GM12878 (cell line): ENCODE results near the gene GABRB1. TPM values are rescaled to one million over a fixed set of nuclear protein-coding genes. Genes with fewer than 3 reads are reported as not detected.

Source experiments
- ATAC-seq: fragments of 200-7000 bp; cut with Tn5 transposase; 3 replicates; pipeline ENCODE4 v1.9.1; 2020; ENCODE audit warnings: mild to moderate bottlenecking, moderate library complexity
- BruUV-seq: library from RNA; stranded (reverse); fragments of 400-500 nt; replicated peaks from 2 replicates; lab custom pipeline; 2021; lab: Mats Ljungman, UMichigan
- CTCF ChIA-PET: fragments of 300-600 bp; sonication (Branson Sonifier 250); formaldehyde crosslinking; extraction: SDS; loops from one replicate; lab custom pipeline; 2021; ENCODE audit warnings: inconsistent platforms; lab: Yijun Ruan, JAX
- POLR2A ChIA-PET: fragments of 350-600 bp; formaldehyde crosslinking; extraction: SDS; loops from one replicate; lab custom pipeline; 2021; ENCODE audit warnings: inconsistent platforms; lab: Charles Lee
- RAD21 ChIA-PET: fragments of 300-600 bp; sonication (Branson Sonifier 250); formaldehyde crosslinking; loops from one replicate; lab custom pipeline; 2023; ENCODE audit warnings: antibody characterized with exemption; ENCODE audit not compliant: unreplicated experiment; lab: Charles Lee
- SMC1A ChIA-PET: fragments of 300-600 bp; sonication (Branson Sonifier 250); formaldehyde crosslinking; loops from one replicate; lab custom pipeline; 2023; ENCODE audit not compliant: unreplicated experiment, uncharacterized antibody; lab: Charles Lee
- DNase-seq: peaks from one replicate; pipeline ENCODE4 v3.0.0-alpha.2; 2011; ENCODE audit warnings: low read depth, low spot score
- FAIRE-seq: peaks from 3 replicates; lab custom pipeline; 2011; peaks lifted over from hg19 to GRCh38; lab: Jason Lieb, UNC
- H2AFZ ChIP-seq: 2 replicates; pipeline ENCODE4 v1.6.0; 2011; ENCODE audit warnings: low read depth, low read length, control low read depth; ENCODE audit not compliant: control insufficient read depth
- H3K27ac ChIP-seq: 2 replicates; pipeline ENCODE4 v1.5.1; 2011; ENCODE audit warnings: control low read depth; ENCODE audit not compliant: control insufficient read depth, insufficient read depth
- H3K27me3 ChIP-seq, 2 experiments: replicated peaks in 1 of 2; 2 replicates each; pipeline versions ENCODE4 v1.6.0 to v1.6.1; 2011; ENCODE audit warnings: low read length in 1 of 2; ENCODE audit not compliant: control insufficient read depth in 2 of 2, insufficient read depth in 2 of 2
- H3K36me3 ChIP-seq, 2 experiments: 2 replicates each; pipeline ENCODE4 v1.5.1; 2011; ENCODE audit warnings: low read length in 1 of 2; ENCODE audit not compliant: control insufficient read depth in 2 of 2, insufficient read depth in 2 of 2
- H3K4me1 ChIP-seq: 2 replicates; pipeline ENCODE4 v1.6.1; 2011; ENCODE audit warnings: mild to moderate bottlenecking, low read length, moderate library complexity, mixed read lengths; ENCODE audit not compliant: control insufficient read depth, insufficient read depth
- H3K4me2 ChIP-seq: 2 replicates; pipeline ENCODE4 v1.6.0; 2011; ENCODE audit warnings: control low read depth; ENCODE audit not compliant: control insufficient read depth, insufficient read depth
- H3K4me3 ChIP-seq: fragments of 200-600 bp; sonication (generic); 2 replicates; pipeline ENCODE4 v1.5.1; 2016
- H3K79me2 ChIP-seq: 2 replicates; pipeline ENCODE4 v1.6.0; 2011; ENCODE audit warnings: low read length; ENCODE audit not compliant: control insufficient read depth, insufficient read depth
- H3K9ac ChIP-seq: 2 replicates; pipeline ENCODE4 v1.8.0; 2011; ENCODE audit warnings: low read length, control low read depth, mixed read lengths; ENCODE audit not compliant: control insufficient read depth, insufficient read depth
- H3K9me3 ChIP-seq: replicated peaks from 3 replicates; pipeline ENCODE4 v1.5.1; 2011; ENCODE audit warnings: mild to moderate bottlenecking, low read length; ENCODE audit not compliant: control insufficient read depth, insufficient read depth
- H4K20me1 ChIP-seq: 2 replicates; pipeline ENCODE4 v1.6.0; 2011; ENCODE audit not compliant: control insufficient read depth, insufficient read depth
- BRCA1 ChIP-seq: IDR thresholded peaks from 2 replicates; pipeline ENCODE4 v1.6.1; 2011; ENCODE audit warnings: low read depth, low read length, improper control_type of control experiment
- CEBPB ChIP-seq, 2 experiments: fragments of 150-350 bp in 1 of 2; IDR thresholded peaks; 2 replicates each; pipeline ENCODE4 v1.6.1; 2012 to 2014; ENCODE audit warnings: low read depth in 2 of 2, low read length in 2 of 2, borderline replicate concordance in 1 of 2, inconsistent platforms in 1 of 2
- HDAC6 ChIP-seq: fragments of 200-600 bp; sonication (generic); IDR thresholded peaks from one replicate; pipeline ENCODE4 v1.8.0; 2017; ENCODE audit warnings: antibody characterized with exemption; ENCODE audit not compliant: unreplicated experiment
- HDGF ChIP-seq: fragments of 450-650 bp; IDR thresholded peaks from 2 replicates; pipeline ENCODE4 v1.6.1; 2016; ENCODE audit warnings: antibody characterized with exemption
- NR2C1 ChIP-seq: fragments of 450-650 bp; IDR thresholded peaks from 2 replicates; pipeline ENCODE4 v1.6.1; 2017; ENCODE audit warnings: antibody characterized with exemption, mild to moderate bottlenecking, moderate library complexity
- NRF1 ChIP-seq: conservative IDR thresholded peaks from 2 replicates; pipeline ENCODE4 v1.6.1; 2011; ENCODE audit warnings: mild to moderate bottlenecking, low read depth, low read length, improper control_type of control experiment
- PML ChIP-seq: IDR thresholded peaks from 2 replicates; pipeline ENCODE4 v1.6.1; 2012; ENCODE audit warnings: low read length, inconsistent platforms
- POLR2A ChIP-seq: IDR thresholded peaks from 2 replicates; pipeline ENCODE4 v1.6.1; 2011; ENCODE audit warnings: low read depth, mild to moderate bottlenecking, low read length
- SRF ChIP-seq, 2 experiments: IDR thresholded peaks; 2 replicates each; pipeline ENCODE4 v1.6.1; 2011; ENCODE audit warnings: low read depth in 2 of 2, low read length in 2 of 2, mild to moderate bottlenecking in 1 of 2, moderate library complexity in 1 of 2
- SUZ12 ChIP-seq: fragments of 200-600 bp; sonication (generic); IDR thresholded peaks from one replicate; pipeline ENCODE4 v1.6.1; 2018; ENCODE audit warnings: antibody characterized with exemption, mild to moderate bottlenecking; ENCODE audit not compliant: unreplicated experiment
- TAF1 ChIP-seq: IDR thresholded peaks from 2 replicates; pipeline ENCODE4 v1.6.1; 2011; ENCODE audit warnings: mild to moderate bottlenecking, low read depth, low read length, borderline replicate concordance
- ZNF274 ChIP-seq: IDR thresholded peaks from one replicate; pipeline ENCODE4 v1.8.0; 2011; ENCODE audit not compliant: insufficient read length, insufficient read depth
- WGBS: methylation state at CpG from one replicate; pipeline ENCODE4 v1.1.6; 2016; ENCODE audit warnings: low lambda C conversion rate; ENCODE audit not compliant: insufficient replicate concordance, insufficient coverage; ENCODE audit errors: missing lambda C conversion rate; 5-methylcytosine and 5-hydroxymethylcytosine counted together
- in situ Hi-C: fragments of 300-500 bp; cut with MboI; formaldehyde crosslinking; loops from 9 replicates; pipeline ENCODE4 v1.14.3; 2018; ENCODE audit warnings: mixed read lengths
- intact Hi-C: fragments of 100-400 bp; cut with micrococcal nuclease; formaldehyde crosslinking; loops from one replicate; pipeline ENCODE4 v1.14.2; 2022; ENCODE audit not compliant: unreplicated experiment
- polyA plus RNA-seq, 11 experiments: library from polyadenylated mRNA; depleted of rRNA in 4 of 11; unstranded in 6 of 11; stranded (reverse) in 5 of 11; fragments of >200 nt; fragmentation: Nextera tagmentation in 4 of 11; fragmentation: Illumina TruSeq in 1 of 11; extraction: Ambion mirVana in 4 of 11; extraction: Trizol in 1 of 11; gene quantifications; 1 replicate in 1 of 11; 2 replicates in 10 of 11; pipeline versions ENCODE4 v1.2.1 to v1.2.3, GENCODE V29; 2011 to 2016; ENCODE audit warnings: inconsistent platforms in 2 of 11, missing spikeins in 2 of 11, low read depth in 1 of 11
- total RNA-seq, 4 experiments: library from RNA; depleted of rRNA in 3 of 4; stranded (reverse); fragments of >200 nt in 3 of 4; fragmentation: Illumina TruSeq in 1 of 4; extraction: Trizol in 1 of 4; gene quantifications; 2 replicates each; pipeline versions ENCODE4 v1.2.1 to v1.2.3, GENCODE V29; 2013 to 2021

GABRB1 gene
- total and polyA plus RNA-seq, 10 of the 15 experiments (the other 5 are each of a cell fraction or from before 2014, with no cell fraction given) = 0.13 to 0.92 TPM; not detected in 8

- H3K9me3 ChIP-seq = no peaks in the 10 kb centered on the region
- RAD21 ChIA-PET = no interaction called here
- no peak overlapping the region for H3K4me2 ChIP-seq
- ATAC-seq (no peak), FAIRE-seq (no peak), DNase-seq (no peak)
- SMC1A ChIA-PET = no interaction called here
- no peak overlapping the region for H3K4me3 ChIP-seq
- 62% methylated on average over 2 of the region's 2 CpGs for WGBS
- no peak for TF ChIP-seq TAF1
- TF ChIP-seq CEBPB (IDR thresholded peaks at IDR 0.05; ENCODE audit: borderline replicate concordance in 1 of 2, low read depth in 2 of 2, low read length in 2 of 2) = no peak
- no peak for TF ChIP-seq NR2C1
- TF ChIP-seq SUZ12 = no peak
- no peak for TF ChIP-seq PML
- TF ChIP-seq BRCA1 = no peak
- no peak overlapping the region for H3K9ac ChIP-seq
- intact Hi-C loops (loop anchor here (1.0 kb wide), 1 partner anchor 43 kb away; no protein-coding TSS in a partner anchor), in situ Hi-C loops (no loop called here)
- POLR2A ChIA-PET = no interaction called here
- BruUV-seq = no TSS peak
- H2AFZ ChIP-seq = no peak overlapping the region
- no peaks in the 10 kb centered on the region for H3K27me3 ChIP-seq
- H3K79me2 ChIP-seq = no peaks in the 10 kb centered on the region
- no peaks in the 10 kb centered on the region for H3K36me3 ChIP-seq
- no peak overlapping the region for H3K27ac ChIP-seq
- H4K20me1 ChIP-seq = no peaks in the 10 kb centered on the region
- CTCF ChIA-PET = no interaction called here
- H3K4me1 ChIP-seq = no peaks in the 10 kb centered on the region
These were observed 336.4 kb downstream of the GABRB1 start for GRCh38 chr4:47367761-47368160.

- CTCF ChIA-PET = no interaction called here
- FAIRE-seq = no peak
These were observed 336.8 kb downstream of the GABRB1 start for GRCh38 chr4:47368211-47368610.

More at GRCh38 chr4:47368211-47368610, 336.8 kb downstream of the GABRB1 start:
- WGBS = 0% methylated on average over 1 of the region's 1 CpG
- ChIA-PET RAD21 (no interaction called here), SMC1A (no interaction called here), POLR2A (no interaction called here)
- Histone ChIP-seq H3K4me2 (no peak overlapping the region), H3K36me3 (no peaks in the 10 kb centered on the region), H3K4me1 (no peaks in the 10 kb centered on the region), H3K9me3 (no peaks in the 10 kb centered on the region), H3K9ac (no peak overlapping the region), H2AFZ (no peak overlapping the region), H3K27ac (no peak overlapping the region), H3K4me3 (no peak overlapping the region), H4K20me1 (no peaks in the 10 kb centered on the region), H3K79me2 (no peaks in the 10 kb centered on the region), H3K27me3 (no peaks in the 10 kb centered on the region)
- in situ Hi-C loops = no loop called here
- TF ChIP-seq HDAC6 = no peak
- no peak for TF ChIP-seq SRF (IDR thresholded peaks at IDR 0.05; ENCODE audit: low read depth in 2 of 2, low read length in 2 of 2)
- no peak for TF ChIP-seq ZNF274
- no peak for TF ChIP-seq NRF1
- no peak for TF ChIP-seq HDGF
- no peak for TF ChIP-seq POLR2A
- no peak for ATAC-seq
- DNase-seq = no peak
- BruUV-seq = no TSS peak
- intact Hi-C loops = loop anchor here (1.0 kb wide), 1 partner anchor 44 kb away; no protein-coding TSS in a partner anchor
